Frontal cortex (tissue), 4 donors: ENCODE measurements around the gene PSEN2. TPM values are rescaled to one million over a fixed set of nuclear protein-coding genes. Genes with fewer than 3 reads are reported as not detected.

ENCODE experiments used
- DNase-seq, 2 donors: peaks; one replicate each; pipeline ENCODE4 v3.0.0; 2012; ENCODE audit warnings: low spot score in 2 of 2
- FAIRE-seq: peaks from 2 replicates; lab custom pipeline; 2012; peaks lifted over from hg19 to GRCh38; lab: Jason Lieb, UNC
- total RNA-seq: library from RNA; depleted of rRNA; stranded (reverse); fragments of >200 nt; gene quantifications from one replicate; pipeline ENCODE4 v1.2.3, GENCODE V29; 2014
- donor health status: control.
- donor health status: control.
- donor health status: control.

PSEN2 gene
- total RNA-seq, 1 donor from 2014 or later, result 33.4 TPM

- no peak for DNase-seq
- FAIRE-seq, result no peak
Measured at GRCh38 chr1:226862890-226863289, 7.5 kb upstream of the PSEN2 start.

- FAIRE-seq (no peak), DNase-seq (no peak)
Measured at GRCh38 chr1:226863446-226863845, 7.0 kb upstream of the PSEN2 start.

- FAIRE-seq (no peak), DNase-seq (no peak)
Measured at GRCh38 chr1:226864311-226864710, 6.1 kb upstream of the PSEN2 start.

GRCh38 chr1:226865590-226865989 is 4.8 kb upstream of the PSEN2 start:
- no peak for FAIRE-seq
- DNase-seq, result no peak

- FAIRE-seq (no peak), DNase-seq (no peak)
Measured at GRCh38 chr1:226867461-226868054, 2.9 kb upstream of the PSEN2 start.

GRCh38 chr1:226868726-226869125 is 1.7 kb upstream of the PSEN2 start:
- DNase-seq (no peak), FAIRE-seq (no peak)

- DNase-seq (no peak), FAIRE-seq (no peak)
Measured at GRCh38 chr1:226870026-226870400, 403 bp upstream of the PSEN2 start.

GRCh38 chr1:226871636-226872327 is 1.4 kb downstream of the PSEN2 start:
- no peak for FAIRE-seq
- no peak for DNase-seq

- no peak for FAIRE-seq
Measured at GRCh38 chr1:226872437-226872836, 2.0 kb downstream of the PSEN2 start.

GRCh38 chr1:226873771-226874578 is 3.6 kb downstream of the PSEN2 start:
- FAIRE-seq, result no peak
- no peak for DNase-seq

More at GRCh38 chr1:226872437-226872836, 2.0 kb downstream of the PSEN2 start:
- DNase-seq, result no peak

GRCh38 chr1:226874579-226875425 is 4.4 kb downstream of the PSEN2 start:
- no peak for FAIRE-seq
- no peak for DNase-seq

- DNase-seq (no peak), FAIRE-seq (no peak)
Measured at GRCh38 chr1:226875641-226876295, 5.4 kb downstream of the PSEN2 start.

- DNase-seq (no peak), FAIRE-seq (no peak)
Measured at GRCh38 chr1:226877669-226878068, 7.3 kb downstream of the PSEN2 start.

- FAIRE-seq (no peak), DNase-seq (no peak)
Measured at GRCh38 chr1:226880372-226881287, 10.2 kb downstream of the PSEN2 start.

GRCh38 chr1:226881515-226882185 is 11.2 kb downstream of the PSEN2 start:
- no peak for FAIRE-seq
- DNase-seq, result no peak

GRCh38 chr1:226882187-226882586 is 11.8 kb downstream of the PSEN2 start:
- FAIRE-seq (no peak), DNase-seq (no peak)

- FAIRE-seq (no peak), DNase-seq (no peak)
Measured at GRCh38 chr1:226882631-226883409, 12.4 kb downstream of the PSEN2 start.
